ENCODE results near the gene PPAN.

Gene PPAN, protein sequence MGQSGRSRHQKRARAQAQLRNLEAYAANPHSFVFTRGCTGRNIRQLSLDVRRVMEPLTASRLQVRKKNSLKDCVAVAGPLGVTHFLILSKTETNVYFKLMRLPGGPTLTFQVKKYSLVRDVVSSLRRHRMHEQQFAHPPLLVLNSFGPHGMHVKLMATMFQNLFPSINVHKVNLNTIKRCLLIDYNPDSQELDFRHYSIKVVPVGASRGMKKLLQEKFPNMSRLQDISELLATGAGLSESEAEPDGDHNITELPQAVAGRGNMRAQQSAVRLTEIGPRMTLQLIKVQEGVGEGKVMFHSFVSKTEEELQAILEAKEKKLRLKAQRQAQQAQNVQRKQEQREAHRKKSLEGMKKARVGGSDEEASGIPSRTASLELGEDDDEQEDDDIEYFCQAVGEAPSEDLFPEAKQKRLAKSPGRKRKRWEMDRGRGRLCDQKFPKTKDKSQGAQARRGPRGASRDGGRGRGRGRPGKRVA

DNA sequence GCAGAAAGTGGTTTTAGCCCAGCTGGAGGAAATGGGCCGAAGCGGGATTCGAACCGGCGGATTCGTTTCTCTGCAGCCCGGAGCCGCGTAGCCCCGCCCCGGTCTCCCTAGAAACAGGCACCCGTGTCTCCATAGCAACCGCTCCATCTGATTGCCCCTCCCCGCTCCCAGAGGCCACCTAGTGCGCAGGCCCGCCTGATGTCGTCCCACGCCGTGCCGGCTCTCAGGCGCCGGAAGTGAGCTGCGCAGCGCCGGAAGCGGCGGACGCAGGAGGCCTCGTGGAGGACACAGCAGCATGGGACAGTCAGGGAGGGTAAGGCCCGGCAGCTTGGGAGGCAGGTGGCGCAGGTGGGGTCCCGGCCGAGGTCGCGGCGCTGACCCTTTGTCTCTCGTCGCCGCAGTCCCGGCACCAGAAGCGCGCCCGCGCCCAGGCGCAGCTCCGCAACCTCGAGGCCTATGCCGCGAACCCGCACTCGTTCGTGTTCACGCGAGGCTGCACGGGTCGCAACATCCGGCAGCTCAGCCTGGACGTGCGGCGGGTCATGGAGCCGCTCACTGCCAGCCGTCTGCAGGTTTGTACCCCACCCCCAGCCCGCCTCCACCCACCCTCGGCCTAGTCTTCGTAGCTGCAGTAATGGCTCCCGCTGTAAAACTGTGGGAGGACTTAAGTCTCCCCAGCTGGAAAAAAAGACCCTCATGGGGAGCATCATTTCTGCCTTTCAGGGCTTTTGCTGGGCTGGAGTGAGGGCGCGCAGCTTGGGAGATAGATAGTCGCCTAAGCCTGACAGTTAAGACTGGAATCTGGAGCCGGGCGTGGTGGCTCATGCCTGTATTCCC, at the start of gene PPAN:
Gene PPAN, plus strand, starts transcription at position 263 of the 837 bp plus-strand sequence. Its CDS starts 33 bp downstream, at position 296.
- peak; percentile 98 for DNase-seq

DNA sequence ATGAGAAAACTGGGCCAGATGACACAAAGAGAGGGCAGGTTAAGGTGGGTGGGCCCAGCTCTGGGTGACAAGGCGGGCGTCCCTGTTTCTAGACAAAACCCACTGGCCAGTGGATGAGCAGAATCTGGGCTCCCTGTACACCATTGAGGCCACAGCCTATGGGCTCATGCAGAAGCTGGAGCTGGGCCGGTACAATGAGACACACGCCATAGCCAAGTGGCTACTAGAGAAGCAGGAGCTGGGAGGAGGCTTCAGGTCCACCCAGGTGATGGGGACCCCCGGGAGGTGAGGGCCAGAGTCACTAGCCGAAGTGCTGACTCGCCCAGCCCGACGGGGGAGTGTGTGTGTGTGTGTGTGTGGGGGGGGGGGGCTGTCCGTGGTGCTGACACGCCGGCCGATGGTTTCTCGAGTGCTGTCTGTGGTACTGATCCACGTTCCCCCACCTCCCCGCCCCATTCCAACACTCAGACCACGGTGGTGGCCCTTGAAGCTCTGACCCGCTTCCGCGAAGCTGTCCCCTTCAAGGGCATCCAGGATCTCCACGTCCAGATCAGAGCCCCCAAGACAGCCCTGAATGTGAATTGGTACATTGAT, 44.3 kb upstream of the PPAN start:
- no peak for DNase-seq

DNA sequence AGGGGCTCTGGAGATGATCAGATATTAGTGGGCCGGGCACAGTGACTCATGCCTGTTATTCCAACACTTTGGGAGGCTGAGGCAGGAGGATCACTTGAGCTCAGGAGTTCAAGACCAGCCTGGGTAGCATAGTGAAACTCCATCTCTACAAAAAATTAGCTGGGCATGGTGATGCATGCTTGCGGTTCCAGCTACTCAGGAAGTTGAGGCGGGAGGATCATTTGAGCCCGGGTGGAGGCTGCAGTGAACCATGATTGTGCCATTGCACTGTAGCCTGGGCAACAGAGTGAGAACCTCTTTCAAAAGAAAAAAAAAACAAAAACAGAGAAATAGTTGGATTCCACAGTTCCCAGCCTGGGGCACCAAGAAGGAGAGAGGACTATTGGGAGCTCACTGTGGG, 38.0 kb upstream of the PPAN start:
- DNase-seq = no peak

DNA sequence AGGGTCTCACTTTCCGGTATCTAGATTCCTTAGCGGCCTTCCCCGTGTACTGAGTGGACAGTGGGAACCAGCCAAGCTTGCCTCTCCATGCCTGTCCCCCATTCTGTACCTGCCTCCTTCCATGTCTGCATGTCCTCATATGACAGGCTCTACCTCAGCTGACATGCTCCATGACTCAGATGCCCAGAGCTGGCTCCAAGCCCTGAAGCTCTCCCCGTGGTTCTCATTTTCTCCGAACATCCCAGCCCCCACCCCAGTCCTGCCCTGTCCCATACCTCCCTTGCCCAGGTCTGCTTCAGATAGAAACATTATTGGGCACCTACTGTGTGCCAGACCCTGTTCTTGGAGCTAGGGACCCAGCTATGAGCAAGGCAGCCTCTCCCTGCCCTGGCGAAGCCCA, 37.1 kb upstream of the PPAN start:
- no peak for DNase-seq

DNA sequence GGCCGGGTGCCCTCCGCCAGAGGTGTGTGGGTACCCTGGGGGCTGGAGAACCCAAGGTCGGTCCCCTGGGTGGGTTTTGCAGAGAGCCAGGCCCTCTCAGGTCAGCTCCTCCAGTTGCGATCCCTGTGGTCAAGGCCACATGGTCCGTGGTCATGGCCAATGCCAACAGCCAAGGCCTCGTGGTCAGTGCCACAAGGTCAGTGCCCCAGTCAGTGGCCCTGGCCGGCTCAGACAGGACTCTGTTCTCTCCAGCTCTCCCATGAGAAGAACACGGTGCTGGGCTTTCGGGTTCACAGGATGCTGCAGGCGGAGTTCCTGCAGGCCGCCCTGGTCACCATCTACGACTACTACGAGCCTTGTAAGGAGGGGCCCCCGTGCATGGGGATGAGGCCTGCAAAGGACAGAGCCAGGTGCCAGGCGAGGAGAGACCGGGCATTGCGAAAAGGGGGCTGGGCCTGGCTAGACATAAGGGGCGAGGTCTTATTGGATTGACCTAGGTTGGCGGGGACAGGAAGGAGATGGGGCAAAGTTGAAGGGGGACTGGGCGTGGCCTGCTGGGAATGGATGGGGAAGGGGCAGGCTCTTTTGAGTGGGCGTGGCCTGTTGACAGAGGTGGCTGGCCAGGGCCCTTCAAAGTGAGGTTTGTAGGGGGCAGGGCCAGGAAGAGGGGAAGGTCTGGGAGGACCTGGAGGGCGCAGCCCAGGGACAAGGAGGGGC, 35.3 kb upstream of the PPAN start:
- DNase-seq = no peak

DNA sequence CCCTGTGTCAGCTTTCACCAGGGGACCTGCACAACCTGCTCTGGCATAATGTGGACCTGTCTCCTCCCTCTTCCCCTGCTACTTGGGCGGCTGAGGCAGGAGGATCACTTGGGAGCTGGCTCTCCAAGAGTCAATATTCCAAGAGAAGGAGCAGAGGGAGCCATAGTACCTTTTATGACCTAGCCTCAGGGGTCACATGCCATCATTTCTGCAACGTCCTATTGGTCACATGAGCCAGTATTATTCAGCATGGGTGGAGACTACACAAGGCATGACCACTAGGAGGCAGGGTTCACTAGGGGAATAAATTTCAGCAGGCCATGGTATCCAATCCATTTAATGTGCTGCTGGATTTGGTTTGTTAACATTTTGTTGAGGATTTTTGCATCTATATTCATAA, 32.0 kb upstream of the PPAN start:
- peak; percentile 31 for DNase-seq

DNA sequence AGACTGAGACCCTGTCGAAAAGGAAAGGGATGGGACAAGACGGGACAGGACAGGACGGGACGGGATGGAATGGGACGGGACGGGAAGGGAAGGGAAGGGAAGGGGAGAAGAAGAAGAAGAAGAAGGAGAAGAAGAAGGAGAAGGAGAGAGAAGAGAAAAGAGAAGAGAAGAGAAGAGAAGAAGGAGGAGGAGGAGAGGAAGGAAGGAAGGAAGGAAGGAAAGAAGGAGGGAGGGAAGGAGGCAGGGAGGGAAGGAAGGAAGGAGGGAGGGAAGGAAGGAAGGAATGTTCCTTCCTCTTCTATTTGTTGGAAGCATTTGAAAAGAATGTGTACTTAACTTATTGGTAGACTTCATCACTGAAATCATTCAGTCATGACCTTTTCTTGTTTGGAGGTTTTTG, 29.6 kb upstream of the PPAN start:
- no peak for DNase-seq

DNA sequence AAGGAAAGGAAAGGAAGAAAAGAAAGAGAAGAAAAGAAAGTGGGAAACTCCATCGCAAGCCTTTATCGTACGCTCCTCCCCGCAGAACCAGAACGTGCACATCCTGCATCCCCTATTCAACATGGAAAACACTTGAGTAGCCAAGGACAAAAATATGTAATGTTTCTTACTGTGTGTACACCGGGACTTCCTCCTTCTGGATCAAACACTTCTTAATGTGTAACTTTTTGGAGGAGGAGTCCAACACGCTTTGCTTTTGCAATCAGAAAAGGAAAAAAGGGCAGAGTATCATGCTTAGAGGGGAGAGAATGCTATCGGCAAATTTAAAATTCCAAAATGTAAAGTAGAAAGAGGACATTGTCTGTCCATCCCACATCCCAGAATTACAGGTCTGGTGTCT, 27.8 kb upstream of the PPAN start:
- no peak for DNase-seq

DNA sequence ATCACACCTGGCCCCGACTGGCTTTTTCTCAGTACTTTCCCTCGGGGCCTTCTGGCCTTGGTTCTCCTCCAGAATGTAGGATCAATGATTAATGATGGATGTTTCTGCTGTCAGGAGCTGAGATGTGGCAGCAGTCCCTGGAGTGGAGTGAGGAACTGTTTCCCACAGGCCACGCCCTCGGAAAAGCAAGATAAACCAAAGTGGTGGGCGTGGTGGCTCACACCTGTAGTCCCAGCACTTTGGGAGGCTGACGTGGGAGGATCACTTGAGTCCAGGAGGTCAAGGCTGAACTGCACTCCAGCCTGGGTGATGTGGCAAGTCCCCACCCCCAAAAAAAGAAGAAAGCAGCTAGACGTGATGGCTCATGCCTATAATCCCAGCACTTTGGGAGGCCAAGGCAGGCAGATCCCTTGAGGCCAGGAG, 27.1 kb upstream of the PPAN start:
- no peak for DNase-seq

DNA sequence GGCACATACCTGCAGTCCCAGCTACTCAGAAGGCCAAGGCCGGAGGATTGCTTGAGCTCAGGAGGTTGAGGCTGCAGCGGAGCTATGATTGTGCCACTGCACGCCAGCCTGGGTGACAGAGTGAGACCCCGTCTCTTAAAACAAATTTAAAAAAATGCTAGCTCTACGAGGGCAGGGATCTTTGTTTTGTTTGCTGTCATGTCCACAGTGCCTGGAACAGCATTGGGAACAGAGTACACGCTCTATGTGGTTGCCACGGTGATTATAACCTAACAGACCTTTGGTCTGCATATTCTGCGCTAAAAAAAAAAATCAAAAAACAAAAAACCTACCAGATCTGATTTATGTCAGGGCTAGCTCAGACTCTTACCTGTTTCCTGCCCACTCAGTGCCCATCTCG, 22.3 kb upstream of the PPAN start:
- DNase-seq = no peak

DNA sequence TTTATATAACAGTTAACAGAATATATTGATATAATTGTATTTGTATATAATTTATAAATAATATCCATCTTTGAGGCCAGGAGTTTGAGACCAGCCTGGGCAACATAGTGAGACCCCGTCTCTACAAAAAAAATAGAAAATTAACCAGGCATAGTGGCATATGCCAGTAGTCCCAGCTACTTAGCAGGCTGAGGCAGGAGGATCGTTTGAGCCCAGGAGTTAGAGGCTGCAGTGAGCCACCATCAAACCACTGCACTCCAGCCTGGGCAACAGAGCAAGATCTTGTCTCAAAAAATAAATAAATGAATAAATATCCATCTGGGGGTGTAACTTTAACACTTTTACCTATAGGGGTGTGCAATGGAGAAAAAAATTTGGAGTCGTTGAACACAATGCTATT, 21.4 kb upstream of the PPAN start:
- no peak for DNase-seq

DNA sequence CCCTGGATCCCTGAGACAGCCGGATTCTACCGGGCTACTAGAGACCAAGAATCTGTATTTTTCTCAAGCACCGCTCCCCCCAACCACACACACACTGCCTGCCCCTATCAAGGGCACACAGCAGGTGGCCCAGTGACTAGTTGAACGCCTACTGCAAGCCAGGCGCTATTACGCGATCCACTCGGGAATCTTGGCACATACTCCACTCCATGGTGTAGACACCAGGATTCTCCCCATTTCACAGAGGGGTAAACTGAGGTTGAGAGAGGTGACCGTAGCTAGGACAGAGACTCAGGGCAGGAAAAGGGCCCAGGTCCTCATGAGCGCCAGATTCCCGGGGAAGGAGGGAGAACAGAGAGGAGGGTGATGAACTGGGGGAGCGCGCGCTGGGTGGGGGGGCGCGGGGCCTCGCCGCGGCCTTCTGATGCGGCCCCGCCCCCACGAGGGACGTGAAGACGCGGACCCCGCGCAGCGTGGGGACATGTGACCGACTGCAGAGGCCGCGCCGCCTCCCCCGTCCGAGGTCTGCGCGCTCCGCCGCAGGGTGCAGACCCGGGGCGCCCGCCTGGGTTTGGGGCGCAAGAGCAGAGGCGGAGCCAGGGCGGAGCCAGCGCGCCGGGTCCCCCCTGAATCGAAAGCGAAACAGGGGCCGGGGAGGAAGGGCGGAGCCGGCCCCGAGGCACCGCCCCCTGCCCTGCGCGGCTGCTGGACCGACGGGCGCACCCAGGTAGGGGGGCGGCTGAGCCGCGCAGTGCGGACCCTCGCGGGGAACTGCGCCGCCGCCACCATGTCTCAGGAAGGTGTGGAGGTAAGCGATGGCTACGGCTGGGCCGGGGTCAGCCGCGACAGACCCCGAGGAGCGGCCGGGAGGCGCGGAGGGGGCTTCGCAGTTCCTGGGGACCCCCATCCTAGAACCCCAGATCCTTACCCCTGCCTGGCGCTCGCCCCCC, 20.2 kb upstream of the PPAN start, which contains the start of gene SHFL:
Gene SHFL, plus strand, starts transcription at position 677 of the 950 bp plus-strand sequence. Its CDS starts 111 bp downstream, at position 788.
- DNase-seq = peak; percentile 79

DNA sequence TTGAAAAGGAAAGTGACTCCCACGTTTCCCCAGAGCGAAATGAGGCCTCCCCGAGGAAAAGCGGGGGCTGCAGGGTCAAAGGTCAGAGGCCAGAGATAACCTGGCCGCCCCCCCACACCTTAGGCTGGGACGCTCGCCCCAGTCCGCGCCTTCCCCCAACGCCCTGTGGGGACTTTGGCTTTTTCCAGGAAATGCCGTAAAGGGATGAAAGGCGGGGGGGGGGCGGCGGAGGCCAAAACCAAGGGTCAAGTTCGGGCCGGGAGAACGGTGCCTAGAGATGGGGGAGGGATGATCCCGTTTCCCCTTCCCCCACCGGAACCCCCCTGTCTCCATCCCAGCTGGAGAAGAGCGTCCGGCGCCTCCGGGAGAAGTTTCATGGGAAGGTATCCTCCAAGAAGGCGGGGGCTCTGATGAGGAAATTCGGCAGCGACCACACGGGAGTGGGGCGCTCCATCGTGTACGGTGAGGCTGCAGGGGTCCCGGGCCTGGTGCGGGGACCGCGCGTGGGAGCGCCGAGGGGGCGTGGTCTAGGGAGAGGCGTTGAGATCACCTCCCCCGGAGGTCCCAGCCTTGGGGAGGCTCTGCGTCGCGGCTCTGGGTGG, 19.5 kb upstream of the PPAN start:
- DNase-seq = no peak

DNA sequence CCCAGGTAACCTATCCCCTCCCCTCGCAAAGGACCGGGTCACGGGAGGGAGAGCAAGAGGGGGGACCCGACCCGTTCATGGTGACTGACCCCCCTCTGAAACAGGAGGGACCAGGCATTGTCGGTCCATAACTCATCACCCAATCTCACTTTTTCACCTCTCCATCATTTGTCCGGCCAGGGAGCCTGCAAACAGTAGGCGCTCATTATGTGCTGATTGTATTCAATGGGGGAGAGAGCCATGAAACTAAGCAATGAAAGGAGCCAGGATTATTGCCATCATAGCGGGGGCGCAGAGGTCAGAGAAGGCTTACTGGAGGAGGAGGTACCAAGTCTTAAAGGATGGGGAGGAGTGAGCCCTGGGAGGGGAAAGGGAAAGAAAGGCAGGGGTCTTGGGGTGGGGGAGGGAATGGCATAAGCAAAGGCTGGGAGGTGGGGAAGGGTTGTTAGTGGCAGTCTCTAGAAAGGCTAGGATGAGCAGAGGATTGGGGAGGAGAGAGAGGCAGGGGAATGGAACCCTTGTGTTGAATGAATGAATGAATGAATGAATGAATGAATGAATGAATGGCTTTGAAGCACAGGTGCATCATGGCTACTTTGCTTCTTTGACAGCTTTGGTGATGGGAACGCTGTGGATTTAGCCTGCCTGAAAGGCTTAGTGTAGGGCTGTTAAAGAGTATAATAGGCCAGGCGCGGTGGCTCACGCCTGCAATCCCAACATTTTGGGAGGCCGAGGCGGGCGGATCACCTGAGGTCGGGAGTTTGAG, 18.7 kb upstream of the PPAN start:
- no peak for DNase-seq

DNA sequence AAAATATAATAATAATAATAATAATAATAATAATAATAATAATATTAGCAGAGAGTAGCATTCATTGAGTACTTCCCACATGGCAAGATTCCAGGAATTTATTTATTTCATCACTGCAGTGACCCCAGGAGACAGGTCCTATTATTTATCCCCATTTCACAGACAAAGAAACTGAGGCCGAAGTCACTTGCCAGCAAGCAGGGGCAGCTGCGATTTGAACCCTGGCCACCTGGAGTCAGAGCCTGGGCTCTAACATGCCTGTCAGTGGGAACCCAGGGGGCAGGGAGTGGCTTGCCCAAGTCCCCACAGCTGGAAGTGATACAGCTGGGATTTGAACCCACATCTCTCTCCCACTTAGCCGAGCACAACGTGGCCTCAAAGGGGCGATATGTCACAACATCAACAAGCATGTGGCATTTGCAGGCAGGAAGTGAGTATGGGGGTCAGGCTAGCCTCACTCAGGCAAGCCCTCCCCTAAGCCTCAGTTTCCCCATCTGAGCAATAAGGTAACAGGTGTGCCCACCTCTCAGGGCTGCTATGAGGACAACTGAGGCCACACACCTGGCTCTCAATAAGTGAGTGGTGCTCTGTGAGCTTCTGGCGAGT, 17.1 kb upstream of the PPAN start:
- DNase-seq = no peak

DNA sequence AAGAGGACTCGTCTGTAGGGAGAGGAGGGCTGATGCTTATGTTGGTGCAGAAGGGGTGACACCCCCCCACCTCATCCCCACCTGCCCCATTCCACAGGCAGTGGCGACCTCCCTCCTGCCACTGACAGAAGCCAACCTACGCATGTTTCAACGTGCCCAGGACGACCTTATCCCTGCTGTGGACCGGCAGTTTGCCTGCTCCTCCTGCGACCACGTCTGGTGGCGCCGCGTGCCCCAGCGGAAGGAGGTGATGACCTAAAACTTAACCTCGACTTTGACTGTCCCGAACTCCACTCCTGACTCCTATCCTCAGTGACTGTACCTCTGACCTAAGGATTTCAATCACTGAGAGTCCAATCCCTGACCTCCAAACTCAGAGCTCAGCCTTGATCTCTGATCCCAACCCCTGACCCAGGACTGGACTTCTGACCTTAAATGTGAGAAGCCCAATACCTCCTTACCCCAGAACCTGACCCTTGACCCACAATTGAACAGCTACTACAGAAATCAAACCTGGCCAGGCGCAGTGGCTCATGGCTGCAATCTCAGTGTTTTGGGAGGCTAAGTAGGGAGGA, 16.3 kb upstream of the PPAN start:
- no peak for DNase-seq

DNA sequence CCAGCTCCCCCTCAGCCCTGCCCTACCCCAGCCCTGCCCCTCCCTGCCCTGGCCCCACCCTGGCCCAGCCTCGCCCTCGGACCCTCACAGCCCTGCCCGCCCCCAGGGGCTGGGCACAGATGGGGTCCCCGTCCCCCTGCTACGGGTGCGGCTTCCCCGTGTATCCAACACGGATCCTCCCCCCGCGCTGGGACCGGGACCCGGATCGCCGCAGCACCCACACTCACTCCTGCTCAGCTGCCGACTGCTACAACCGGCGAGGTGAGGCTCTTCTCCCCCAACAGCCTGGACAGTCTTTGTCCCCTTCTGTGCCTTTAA, 14.8 kb upstream of the PPAN start:
- DNase-seq = no peak

DNA sequence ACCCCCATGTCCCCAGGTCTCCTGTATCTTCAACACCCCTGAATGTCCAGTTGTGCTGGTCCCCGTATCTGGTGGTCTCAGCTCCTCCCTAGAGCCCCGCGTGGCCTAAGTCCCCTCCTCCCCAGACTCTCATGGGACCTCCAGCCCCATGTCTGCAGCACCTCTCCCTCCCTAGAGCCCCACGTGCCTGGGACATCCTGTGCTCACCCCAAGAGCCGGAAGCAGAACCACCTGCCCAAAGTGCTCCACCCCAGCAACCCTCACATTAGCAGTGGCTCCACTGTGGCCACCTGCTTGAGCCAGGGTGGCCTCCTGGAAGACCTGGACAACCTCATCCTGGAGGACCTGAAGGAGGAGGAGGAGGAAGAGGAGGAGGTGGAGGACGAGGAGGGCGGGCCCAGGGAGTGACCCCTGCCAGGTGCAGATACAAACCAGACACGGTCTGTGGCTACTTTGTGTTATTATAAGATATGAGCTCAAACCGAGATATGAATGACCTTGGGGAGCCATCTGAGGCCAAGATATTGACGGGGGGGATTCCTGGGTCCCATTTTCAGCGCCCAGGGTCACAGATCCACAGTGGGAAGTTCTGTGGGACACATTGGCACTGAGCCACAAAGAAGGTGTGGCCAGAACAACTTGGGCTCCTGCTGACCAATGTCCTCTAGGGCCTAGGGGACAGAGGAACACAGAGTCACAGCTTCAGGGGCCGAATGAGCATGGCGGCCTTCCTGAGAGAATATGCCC, 14.1 kb upstream of the PPAN start:
- no peak for DNase-seq
